Thyroid gland (tissue), 4 donors: ENCODE results near the gene HDAC5.

Experiments
- CTCF ChIP-seq, 6 experiments: fragments of 200-600 bp in 3 of 6; fragments of 450-650 bp in 3 of 6; sonication (generic) in 3 of 6; IDR thresholded peaks; one replicate each; pipeline ENCODE4 v1.5.1; 2016 to 2019; ENCODE audit warnings: antibody characterized with exemption in 6 of 6, mild to moderate bottlenecking in 2 of 6, inconsistent platforms in 1 of 6, moderate library complexity in 1 of 6
- POLR2A ChIP-seq, 2 donors: fragments of 450-650 bp; IDR thresholded peaks; one replicate each; pipeline ENCODE4 v1.6.1; 2017; ENCODE audit warnings: antibody characterized with exemption in 2 of 2, mild to moderate bottlenecking in 2 of 2, moderate library complexity in 1 of 2

- TF ChIP-seq CTCF (IDR thresholded peaks at IDR 0.05) (no peak), POLR2A (IDR thresholded peaks at IDR 0.05) (no peak)
Observed at GRCh38 chr17:44134752-44135568, 11.5 kb upstream of the HDAC5 start.
